ENCODE results near the gene KIF5B.
"Not testable (repeated sequence)": the region's sequence is repeated elsewhere in the genome, so short reads cannot be mapped to it uniquely, and the experiment has no call there.

KIF5B gene

GRCh38 chr10:32077896-32078485 is 21.8 kb upstream of the KIF5B start:
- Histone ChIP-seq H3K27ac (ENCODE audit: low read depth, low read length) (no peak overlapping the region), H3K36me3 (ENCODE audit: control insufficient read depth, insufficient read depth, low read length) (no peaks in the 10 kb centered on the region), H3K4me3 (ENCODE audit: low read depth, low read length) (no peak overlapping the region), H3K9ac (ENCODE audit: low read length) (no peak overlapping the region), H3K27me3 (ENCODE audit: control insufficient read depth, insufficient read depth, low read length) (no peaks in the 10 kb centered on the region), H3K4me1 (ENCODE audit: control insufficient read depth, insufficient read depth, low read length) (no peaks in the 10 kb centered on the region; the same call in 1 of the 2 replicates), H3K9me3 (ENCODE audit: control insufficient read depth, insufficient read depth, low read depth, low read length) (no peaks in the 10 kb centered on the region)

- Histone ChIP-seq H3K9ac (ENCODE audit: low read length) (no peak overlapping the region), H3K4me1 (ENCODE audit: control insufficient read depth, insufficient read depth, low read length) (peaks cover 14% of the 10 kb centered on the region), H3K4me3 (ENCODE audit: low read depth, low read length) (no peak overlapping the region), H3K9me3 (ENCODE audit: control insufficient read depth, insufficient read depth, low read depth, low read length) (no peaks in the 10 kb centered on the region), H3K27ac (ENCODE audit: low read depth, low read length) (no peak overlapping the region), H3K27me3 (ENCODE audit: control insufficient read depth, insufficient read depth, low read length) (no peaks in the 10 kb centered on the region; the same call in 1 of the 2 replicates), H3K36me3 (ENCODE audit: control insufficient read depth, insufficient read depth, low read length) (no peaks in the 10 kb centered on the region)
These were observed 17.4 kb upstream of the KIF5B start for GRCh38 chr10:32073659-32074058.

GRCh38 chr10:32073128-32073527 is 16.9 kb upstream of the KIF5B start:
- H3K9ac ChIP-seq (ENCODE audit: low read length): no peak overlapping the region
- H3K4me3 ChIP-seq (ENCODE audit: low read depth, low read length): no peak overlapping the region
- peaks cover 14% of the 10 kb centered on the region for H3K4me1 ChIP-seq (ENCODE audit: control insufficient read depth, insufficient read depth, low read length)
- no peak overlapping the region for H3K27ac ChIP-seq (ENCODE audit: low read depth, low read length)
- H3K36me3 ChIP-seq (ENCODE audit: control insufficient read depth, insufficient read depth, low read length): no peaks in the 10 kb centered on the region
- H3K27me3 ChIP-seq (ENCODE audit: control insufficient read depth, insufficient read depth, low read length): no peaks in the 10 kb centered on the region; the same call in 1 of the 2 replicates
- H3K9me3 ChIP-seq (ENCODE audit: control insufficient read depth, insufficient read depth, low read depth, low read length): no peaks in the 10 kb centered on the region

- Histone ChIP-seq H3K36me3 (ENCODE audit: control insufficient read depth, insufficient read depth, low read length) (no peaks in the 10 kb centered on the region), H3K9me3 (ENCODE audit: control insufficient read depth, insufficient read depth, low read depth, low read length) (no peaks in the 10 kb centered on the region), H3K27ac (ENCODE audit: low read depth, low read length) (no peak overlapping the region), H3K27me3 (ENCODE audit: control insufficient read depth, insufficient read depth, low read length) (no peaks in the 10 kb centered on the region; the same call in 1 of the 2 replicates), H3K4me1 (ENCODE audit: control insufficient read depth, insufficient read depth, low read length) (peaks cover 14% of the 10 kb centered on the region), H3K9ac (ENCODE audit: low read length) (no peak overlapping the region), H3K4me3 (ENCODE audit: low read depth, low read length) (no peak overlapping the region)
These were observed 16.0 kb upstream of the KIF5B start for GRCh38 chr10:32072025-32072800.

GRCh38 chr10:32070645-32071044 is 14.4 kb upstream of the KIF5B start:
- Histone ChIP-seq H3K9ac (ENCODE audit: low read length) (no peak overlapping the region), H3K36me3 (ENCODE audit: control insufficient read depth, insufficient read depth, low read length) (no peaks in the 10 kb centered on the region), H3K9me3 (ENCODE audit: control insufficient read depth, insufficient read depth, low read depth, low read length) (no peaks in the 10 kb centered on the region), H3K4me3 (ENCODE audit: low read depth, low read length) (no peak overlapping the region), H3K27me3 (ENCODE audit: control insufficient read depth, insufficient read depth, low read length) (no peaks in the 10 kb centered on the region; the same call in 1 of the 2 replicates), H3K27ac (ENCODE audit: low read depth, low read length) (no peak overlapping the region), H3K4me1 (ENCODE audit: control insufficient read depth, insufficient read depth, low read length) (peaks cover 14% of the 10 kb centered on the region)

GRCh38 chr10:32068569-32068968 is 12.3 kb upstream of the KIF5B start:
- Histone ChIP-seq H3K36me3 (ENCODE audit: control insufficient read depth, insufficient read depth, low read length) (no peaks in the 10 kb centered on the region), H3K27ac (ENCODE audit: low read depth, low read length) (no peak overlapping the region), H3K4me3 (ENCODE audit: low read depth, low read length) (no peak overlapping the region), H3K4me1 (ENCODE audit: control insufficient read depth, insufficient read depth, low read length) (peaks cover 14% of the 10 kb centered on the region), H3K9me3 (ENCODE audit: control insufficient read depth, insufficient read depth, low read depth, low read length) (no peaks in the 10 kb centered on the region), H3K9ac (ENCODE audit: low read length) (no peak overlapping the region), H3K27me3 (ENCODE audit: control insufficient read depth, insufficient read depth, low read length) (no peaks in the 10 kb centered on the region; the same call in 1 of the 2 replicates)

- not testable (repeated sequence) for H3K9ac ChIP-seq (ENCODE audit: low read length); H3K36me3 ChIP-seq (ENCODE audit: control insufficient read depth, insufficient read depth, low read length); H3K4me3 ChIP-seq (ENCODE audit: low read depth, low read length); H3K27ac ChIP-seq (ENCODE audit: low read depth, low read length); H3K27me3 ChIP-seq (ENCODE audit: control insufficient read depth, insufficient read depth, low read length); H3K9me3 ChIP-seq (ENCODE audit: control insufficient read depth, insufficient read depth, low read depth, low read length)
- peaks cover 14% of the 10 kb centered on the region for H3K4me1 ChIP-seq (ENCODE audit: control insufficient read depth, insufficient read depth, low read length)
These were observed 11.7 kb upstream of the KIF5B start for GRCh38 chr10:32067931-32068330.

- Histone ChIP-seq H3K36me3 (ENCODE audit: control insufficient read depth, insufficient read depth, low read length) (no peaks in the 10 kb centered on the region), H3K4me1 (ENCODE audit: control insufficient read depth, insufficient read depth, low read length) (no peaks in the 10 kb centered on the region), H3K27me3 (ENCODE audit: control insufficient read depth, insufficient read depth, low read length) (no peaks in the 10 kb centered on the region), H3K4me3 (ENCODE audit: low read depth, low read length) (no peak overlapping the region), H3K9me3 (ENCODE audit: control insufficient read depth, insufficient read depth, low read depth, low read length) (no peaks in the 10 kb centered on the region), H3K9ac (ENCODE audit: low read length) (no peak overlapping the region), H3K27ac (ENCODE audit: low read depth, low read length) (no peak overlapping the region)
These were observed 9.6 kb upstream of the KIF5B start for GRCh38 chr10:32065856-32066255.

GRCh38 chr10:32061440-32061839 is 5.2 kb upstream of the KIF5B start:
- Histone ChIP-seq H3K9ac (ENCODE audit: low read length) (no peak overlapping the region), H3K27me3 (ENCODE audit: control insufficient read depth, insufficient read depth, low read length) (no peaks in the 10 kb centered on the region), H3K4me1 (ENCODE audit: control insufficient read depth, insufficient read depth, low read length) (peaks cover 4% of the 10 kb centered on the region; the same call in 1 of the 2 replicates), H3K9me3 (ENCODE audit: control insufficient read depth, insufficient read depth, low read depth, low read length) (no peaks in the 10 kb centered on the region), H3K4me3 (ENCODE audit: low read depth, low read length) (no peak overlapping the region), H3K36me3 (ENCODE audit: control insufficient read depth, insufficient read depth, low read length) (no peaks in the 10 kb centered on the region), H3K27ac (ENCODE audit: low read depth, low read length) (no peak overlapping the region)

- H3K27ac ChIP-seq (ENCODE audit: low read depth, low read length): no peak overlapping the region
- H3K36me3 ChIP-seq (ENCODE audit: control insufficient read depth, insufficient read depth, low read length): no peaks in the 10 kb centered on the region
- no peaks in the 10 kb centered on the region for H3K27me3 ChIP-seq (ENCODE audit: control insufficient read depth, insufficient read depth, low read length)
- H3K9ac ChIP-seq (ENCODE audit: low read length): no peak overlapping the region
- peaks cover 5% of the 10 kb centered on the region; the same call in 1 of the 2 replicates for H3K4me1 ChIP-seq (ENCODE audit: control insufficient read depth, insufficient read depth, low read length)
- H3K9me3 ChIP-seq (ENCODE audit: control insufficient read depth, insufficient read depth, low read depth, low read length): no peaks in the 10 kb centered on the region
- no peak overlapping the region for H3K4me3 ChIP-seq (ENCODE audit: low read depth, low read length)
These were observed 4.1 kb upstream of the KIF5B start for GRCh38 chr10:32060347-32060746.

GRCh38 chr10:32059472-32059871 is 3.2 kb upstream of the KIF5B start:
- H3K4me3 ChIP-seq (ENCODE audit: low read depth, low read length): no peak overlapping the region
- no peaks in the 10 kb centered on the region for H3K27me3 ChIP-seq (ENCODE audit: control insufficient read depth, insufficient read depth, low read length)
- no peaks in the 10 kb centered on the region for H3K36me3 ChIP-seq (ENCODE audit: control insufficient read depth, insufficient read depth, low read length)
- H3K27ac ChIP-seq (ENCODE audit: low read depth, low read length): no peak overlapping the region
- H3K9ac ChIP-seq (ENCODE audit: low read length): no peak overlapping the region
- H3K4me1 ChIP-seq (ENCODE audit: control insufficient read depth, insufficient read depth, low read length): peaks cover 5% of the 10 kb centered on the region; the same call in 1 of the 2 replicates
- H3K9me3 ChIP-seq (ENCODE audit: control insufficient read depth, insufficient read depth, low read depth, low read length): no peaks in the 10 kb centered on the region
